A673 (cell line): ENCODE measurements around the gene PCDHB3.
"Not testable (repeated sequence)": the region's sequence is repeated elsewhere in the genome, so short reads cannot be mapped to it uniquely, and the experiment has no call there.

Experiments used
- CTCF ChIP-seq: fragments of 300-800, 200-600 bp; sonication (generic); conservative IDR thresholded peaks from 2 replicates; pipeline ENCODE4 v1.5.1; 2017; ENCODE audit warnings: low read depth, mild to moderate bottlenecking, antibody characterized with exemption, low read length, moderate library complexity, mixed read lengths
- EZH2 ChIP-seq: fragments of 200-600 bp; sonication (generic); IDR thresholded peaks from 2 replicates; pipeline ENCODE4 v1.6.1; 2017; ENCODE audit warnings: borderline replicate concordance, low read depth, mild to moderate bottlenecking, mixed read lengths, antibody characterized with exemption, low read length; ENCODE audit not compliant: poor library complexity, severe bottlenecking

DNA sequence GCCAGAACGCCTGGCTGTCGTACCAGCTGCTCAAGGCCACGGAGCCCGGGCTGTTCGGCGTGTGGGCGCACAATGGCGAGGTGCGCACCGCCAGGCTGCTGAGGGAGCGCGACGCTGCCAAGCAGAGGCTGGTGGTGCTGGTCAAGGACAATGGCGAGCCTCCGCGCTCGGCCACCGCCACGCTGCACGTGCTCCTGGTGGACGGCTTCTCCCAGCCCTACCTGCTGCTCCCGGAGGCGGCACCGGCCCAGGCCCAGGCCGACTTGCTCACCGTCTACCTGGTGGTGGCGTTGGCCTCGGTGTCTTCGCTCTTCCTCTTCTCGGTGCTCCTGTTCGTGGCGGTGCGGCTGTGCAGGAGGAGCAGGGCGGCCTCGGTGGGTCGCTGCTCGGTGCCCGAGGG is 3.7 kb upstream of the PCDHB3 start:
- not testable (repeated sequence) for TF ChIP-seq CTCF, EZH2
